Fibroblast of lung (primary cell): Measurements from ENCODE around the gene HK3.

Experiments
- CTCF ChIP-seq, 2 donors: IDR thresholded peaks in 1 of 2; conservative IDR thresholded peaks in 1 of 2; 1 replicate in 1 of 2; 2 replicates in 1 of 2; pipeline ENCODE4 v1.5.1; 2011 to 2012; ENCODE audit warnings: low read length in 2 of 2, control low read depth in 1 of 2, inconsistent platforms in 1 of 2, low read depth in 1 of 2, mild to moderate bottlenecking in 1 of 2
- EZH2 ChIP-seq: IDR thresholded peaks from 2 replicates; pipeline ENCODE4 v1.5.1; 2012; ENCODE audit warnings: low read length, control low read depth, mild to moderate bottlenecking; ENCODE audit errors: missing control alignments

DNA sequence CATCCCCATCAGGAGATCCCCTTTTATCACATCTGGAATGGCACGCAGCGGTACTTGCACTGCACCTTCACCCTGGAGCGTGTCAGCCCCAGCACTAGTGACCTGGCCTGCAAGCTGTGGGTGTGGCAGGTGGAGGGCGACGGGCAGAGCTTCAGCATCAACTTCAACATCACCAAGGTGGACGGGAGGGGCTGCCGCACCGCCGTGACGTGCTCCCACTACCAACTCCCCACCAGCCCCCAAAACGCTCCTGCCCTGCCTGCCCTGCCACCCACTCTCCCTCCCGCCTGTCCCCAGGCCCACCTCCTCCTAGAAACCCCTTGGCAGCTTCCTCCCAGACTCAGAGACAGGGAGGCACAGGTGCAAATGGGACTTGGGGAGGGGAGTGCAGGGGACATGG, 20.7 kb downstream of the HK3 start:
- TF ChIP-seq CTCF (conservative IDR thresholded peaks at IDR 0.05 in 1 of 2, IDR thresholded peaks at IDR 0.05 in 1 of 2; ENCODE audit: low read depth in 1 of 2, low read length in 2 of 2) (no peak), EZH2 (no peak)
